ENCODE results near the gene SND1. TPM values are rescaled to one million over a fixed set of nuclear protein-coding genes. Genes with fewer than 3 reads are reported as not detected.
A peak's percentile ranks its signal among the peaks of the same experiment; 100 is the strongest.

SND1 gene
- total and polyA plus RNA-seq, 4 donors = 59.4 to 214 (median 84.1) TPM

GRCh38 chr7:128025819-128026218, 373.8 kb downstream of the SND1 start (continued):
- TF ChIP-seq CTCF (IDR thresholded peaks at IDR 0.05; ENCODE audit: low read depth, low read length, missing input control) (no peak), ZBTB33 (IDR thresholded peaks at IDR 0.05) (no peak), FOXA2 (IDR thresholded peaks at IDR 0.05) (no peak)

- Histone ChIP-seq H3K9ac (ENCODE audit: low read depth in 1 of 2, low read length in 2 of 2) (no peak overlapping the region), H3K4me1 (ENCODE audit: control insufficient read depth in 4 of 4, insufficient read depth in 4 of 4, low read length in 3 of 4) (peaks cover 5 to 45% (median 34%) of the 10 kb centered on the region in 4 donors), H3K27ac (ENCODE audit: low read depth in 1 of 2, low read length in 2 of 2) (no peak overlapping the region), H3K36me3 (ENCODE audit: control insufficient read depth in 4 of 4, insufficient read depth in 3 of 4, low read depth in 1 of 4, low read length in 3 of 4) (peaks cover 0 to 13% (median 1%) of the 10 kb centered on the region in 4 donors), H3K9me3 (ENCODE audit: control insufficient read depth in 4 of 4, low read length in 3 of 4) (no peaks in the 10 kb centered on the region), H3K4me3 (ENCODE audit: low read depth in 1 of 3, low read length in 3 of 3) (no peak overlapping the region), H3K27me3 (ENCODE audit: control insufficient read depth in 4 of 4, insufficient read depth in 4 of 4, low read length in 3 of 4) (no peaks in the 10 kb centered on the region)
- 55% methylated on average over 2 of the region's 2 CpGs for WGBS
- TF ChIP-seq GABPA (IDR thresholded peaks at IDR 0.05 in 1 of 2, conservative IDR thresholded peaks at IDR 0.05 in 1 of 2) = no peak
- TF ChIP-seq FOXA1 (IDR thresholded peaks at IDR 0.05) = no peak
- no peak for TF ChIP-seq ZBTB33 (IDR thresholded peaks at IDR 0.05)
- no peak for DNase-seq (ENCODE audit: low spot score)
Observed at GRCh38 chr7:128026551-128026950, 374.6 kb downstream of the SND1 start.

- Histone ChIP-seq H3K27me3 (ENCODE audit: control insufficient read depth in 4 of 4, insufficient read depth in 4 of 4, low read length in 3 of 4) (no peaks in the 10 kb centered on the region), H3K27ac (ENCODE audit: low read depth in 1 of 2, low read length in 2 of 2) (no peak overlapping the region), H3K9me3 (ENCODE audit: control insufficient read depth in 4 of 4, low read length in 3 of 4) (no peaks in the 10 kb centered on the region), H3K4me3 (ENCODE audit: low read depth in 1 of 3, low read length in 3 of 3) (peak overlapping the region in 1 of 3 donors; percentile 11), H3K36me3 (ENCODE audit: control insufficient read depth in 4 of 4, insufficient read depth in 3 of 4, low read depth in 1 of 4, low read length in 3 of 4) (peaks cover 0 to 13% (median 1%) of the 10 kb centered on the region in 4 donors), H3K9ac (ENCODE audit: low read depth in 1 of 2, low read length in 2 of 2) (no peak overlapping the region), H3K4me1 (ENCODE audit: control insufficient read depth in 4 of 4, insufficient read depth in 4 of 4, low read length in 3 of 4) (peaks cover 5 to 47% (median 35%) of the 10 kb centered on the region in 4 donors)
- TF ChIP-seq HNF4A (conservative IDR thresholded peaks at IDR 0.05) = no peak
- TF ChIP-seq SP1 (IDR thresholded peaks at IDR 0.05) = no peak
- no peak for TF ChIP-seq MAX (IDR thresholded peaks at IDR 0.05)
- no peak for TF ChIP-seq EGR1 (IDR thresholded peaks at IDR 0.05; ENCODE audit: low read depth in 2 of 2)
- no peak for TF ChIP-seq GABPA (IDR thresholded peaks at IDR 0.05 in 1 of 2, conservative IDR thresholded peaks at IDR 0.05 in 1 of 2)
- TF ChIP-seq RAD21 (IDR thresholded peaks at IDR 0.05) = no peak
- TF ChIP-seq YY1 (IDR thresholded peaks at IDR 0.05) = no peak
- no peak for TF ChIP-seq FOXA1 (IDR thresholded peaks at IDR 0.05)
- TF ChIP-seq TAF1 (conservative IDR thresholded peaks at IDR 0.05) = no peak
- no peak for TF ChIP-seq RXRA (IDR thresholded peaks at IDR 0.05)
- TF ChIP-seq HNF4G (IDR thresholded peaks at IDR 0.05) = no peak
- no peak for TF ChIP-seq ATF3 (IDR thresholded peaks at IDR 0.05)
- no peak for TF ChIP-seq FOXA2 (IDR thresholded peaks at IDR 0.05)
- WGBS = 80% methylated on average over 4 of the region's 4 CpGs
- DNase-seq (ENCODE audit: low spot score) = no peak
Observed at GRCh38 chr7:128027485-128027980, 375.5 kb downstream of the SND1 start.

Data from liver (tissue), 9 donors.